Measurements from ENCODE around the gene SCN4A.

- TF ChIP-seq EZH2 (IDR thresholded peaks at IDR 0.05; ENCODE audit: low read length, unreplicated experiment): no peak
- TF ChIP-seq, protein P1, sequence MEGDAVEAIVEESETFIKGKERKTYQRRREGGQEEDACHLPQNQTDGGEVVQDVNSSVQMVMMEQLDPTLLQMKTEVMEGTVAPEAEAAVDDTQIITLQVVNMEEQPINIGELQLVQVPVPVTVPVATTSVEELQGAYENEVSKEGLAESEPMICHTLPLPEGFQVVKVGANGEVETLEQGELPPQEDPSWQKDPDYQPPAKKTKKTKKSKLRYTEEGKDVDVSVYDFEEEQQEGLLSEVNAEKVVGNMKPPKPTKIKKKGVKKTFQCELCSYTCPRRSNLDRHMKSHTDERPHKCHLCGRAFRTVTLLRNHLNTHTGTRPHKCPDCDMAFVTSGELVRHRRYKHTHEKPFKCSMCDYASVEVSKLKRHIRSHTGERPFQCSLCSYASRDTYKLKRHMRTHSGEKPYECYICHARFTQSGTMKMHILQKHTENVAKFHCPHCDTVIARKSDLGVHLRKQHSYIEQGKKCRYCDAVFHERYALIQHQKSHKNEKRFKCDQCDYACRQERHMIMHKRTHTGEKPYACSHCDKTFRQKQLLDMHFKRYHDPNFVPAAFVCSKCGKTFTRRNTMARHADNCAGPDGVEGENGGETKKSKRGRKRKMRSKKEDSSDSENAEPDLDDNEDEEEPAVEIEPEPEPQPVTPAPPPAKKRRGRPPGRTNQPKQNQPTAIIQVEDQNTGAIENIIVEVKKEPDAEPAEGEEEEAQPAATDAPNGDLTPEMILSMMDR (conservative IDR thresholded peaks at IDR 0.05; ENCODE audit: low read depth, low read length): no peak
Observed at GRCh38 chr17:63996430-63997182, 23.9 kb upstream of the SCN4A start.

Data from PC-3 (cell line).